LNCAP (cell line): ENCODE data around the gene PSMG2.

Experiments
- CTCF ChIP-seq: fragments of 450-650 bp; IDR thresholded peaks from 2 replicates; pipeline ENCODE4 v1.5.1; 2017; ENCODE audit warnings: mild to moderate bottlenecking

PSMG2 gene

GRCh38 chr18:12699747-12700146 is 3.1 kb upstream of the PSMG2 start:
- no peak for TF ChIP-seq CTCF

- TF ChIP-seq CTCF, result no peak
Observed at GRCh38 chr18:12701161-12701560, 1.7 kb upstream of the PSMG2 start.

GRCh38 chr18:12703096-12703567 is 290 bp downstream of the PSMG2 start:
- no peak for TF ChIP-seq CTCF

GRCh38 chr18:12703664-12704063 is 822 bp downstream of the PSMG2 start:
- no peak for TF ChIP-seq CTCF

GRCh38 chr18:12711446-12711845 is 8.6 kb downstream of the PSMG2 start:
- TF ChIP-seq CTCF, result no peak

GRCh38 chr18:12721495-12722275 is 18.8 kb downstream of the PSMG2 start:
- no peak for TF ChIP-seq CTCF

- TF ChIP-seq CTCF, result no peak
Observed at GRCh38 chr18:12722731-12723130, 19.9 kb downstream of the PSMG2 start.
